ENCODE results near the gene KCNIP3.
"Not testable (repeated sequence)": the region's sequence is repeated elsewhere in the genome, so short reads cannot be mapped to it uniquely, and the experiment has no call there.

Gene KCNIP3

DNA sequence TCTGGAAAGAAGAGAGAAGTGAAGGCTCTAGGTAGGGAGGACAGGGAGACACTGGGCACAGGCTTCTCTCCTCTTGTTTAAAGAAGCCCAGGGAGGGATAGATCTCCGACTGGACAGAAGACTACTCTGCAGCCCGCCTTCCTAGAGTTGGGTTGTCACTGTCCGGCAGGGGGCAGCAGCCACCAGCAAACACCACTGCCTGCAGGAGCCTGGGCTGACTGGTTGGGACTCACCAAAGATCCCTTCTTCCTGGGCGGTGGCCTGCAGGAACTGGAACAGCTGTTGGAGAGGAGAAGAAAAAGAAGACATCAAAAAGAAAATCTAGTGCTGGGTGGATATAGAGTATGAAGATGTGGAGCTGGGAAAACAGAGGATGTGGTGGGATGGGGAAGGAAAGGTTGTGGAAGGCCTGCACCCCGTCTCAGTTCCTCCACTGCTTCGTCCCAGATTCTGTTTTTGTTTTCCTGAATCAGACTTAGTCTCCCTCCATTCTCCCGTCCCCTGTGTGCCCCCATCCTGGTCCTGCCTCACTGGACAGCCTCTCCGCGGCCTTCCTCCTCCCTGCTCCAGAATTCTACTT, 117.0 kb downstream of the KCNIP3 start:
- not testable (repeated sequence) for DNase-seq (ENCODE audit: low read depth); H3K4me3 ChIP-seq (ENCODE audit: low read length)
- TF ChIP-seq, protein P1, sequence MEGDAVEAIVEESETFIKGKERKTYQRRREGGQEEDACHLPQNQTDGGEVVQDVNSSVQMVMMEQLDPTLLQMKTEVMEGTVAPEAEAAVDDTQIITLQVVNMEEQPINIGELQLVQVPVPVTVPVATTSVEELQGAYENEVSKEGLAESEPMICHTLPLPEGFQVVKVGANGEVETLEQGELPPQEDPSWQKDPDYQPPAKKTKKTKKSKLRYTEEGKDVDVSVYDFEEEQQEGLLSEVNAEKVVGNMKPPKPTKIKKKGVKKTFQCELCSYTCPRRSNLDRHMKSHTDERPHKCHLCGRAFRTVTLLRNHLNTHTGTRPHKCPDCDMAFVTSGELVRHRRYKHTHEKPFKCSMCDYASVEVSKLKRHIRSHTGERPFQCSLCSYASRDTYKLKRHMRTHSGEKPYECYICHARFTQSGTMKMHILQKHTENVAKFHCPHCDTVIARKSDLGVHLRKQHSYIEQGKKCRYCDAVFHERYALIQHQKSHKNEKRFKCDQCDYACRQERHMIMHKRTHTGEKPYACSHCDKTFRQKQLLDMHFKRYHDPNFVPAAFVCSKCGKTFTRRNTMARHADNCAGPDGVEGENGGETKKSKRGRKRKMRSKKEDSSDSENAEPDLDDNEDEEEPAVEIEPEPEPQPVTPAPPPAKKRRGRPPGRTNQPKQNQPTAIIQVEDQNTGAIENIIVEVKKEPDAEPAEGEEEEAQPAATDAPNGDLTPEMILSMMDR (conservative IDR thresholded peaks at IDR 0.05; ENCODE audit: low read depth, low read length): peak; percentile 74

DNA sequence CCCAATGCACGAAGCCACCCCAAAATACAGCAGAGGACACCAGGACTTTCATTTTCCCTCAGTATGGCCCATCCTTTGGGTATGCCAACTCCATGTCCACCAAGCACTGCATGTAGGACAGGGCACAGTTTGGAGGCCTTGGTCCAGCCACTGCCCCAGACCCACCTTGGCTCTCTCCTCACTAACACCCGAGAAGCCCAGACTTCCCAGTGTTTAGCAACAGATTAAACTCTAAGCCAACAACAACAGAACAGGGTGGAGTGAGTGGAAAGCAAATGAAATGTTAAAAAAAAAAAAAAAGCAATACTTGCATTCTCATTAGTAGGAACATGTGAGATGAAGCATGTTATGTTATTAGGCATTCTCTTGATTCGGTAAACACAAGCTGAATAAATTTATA, 118.0 kb downstream of the KCNIP3 start:
- not testable (repeated sequence) for DNase-seq (ENCODE audit: low read depth); H3K4me3 ChIP-seq (ENCODE audit: low read length)

DNA sequence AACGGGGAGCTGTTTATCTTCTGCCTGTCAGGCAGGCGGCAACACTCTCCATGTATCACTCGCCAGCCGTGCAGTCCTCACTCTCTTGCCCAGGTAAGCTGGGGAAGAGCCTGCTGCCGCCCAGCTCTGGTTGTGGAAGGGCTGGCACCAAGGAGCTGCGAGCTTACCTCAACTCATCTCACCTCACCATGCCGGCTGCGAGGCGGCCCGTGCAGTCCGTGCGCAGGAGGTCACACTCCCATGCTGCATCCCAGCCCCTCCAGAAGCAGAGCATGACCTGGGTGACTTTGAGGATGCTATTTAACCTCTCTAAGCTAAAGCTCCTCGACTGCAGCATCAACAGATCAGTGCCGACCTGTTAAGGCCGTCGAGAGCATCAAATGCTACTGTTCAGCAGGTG, 118.4 kb downstream of the KCNIP3 start:
- not testable (repeated sequence) for DNase-seq (ENCODE audit: low read depth); H3K4me3 ChIP-seq (ENCODE audit: low read length)

DNA sequence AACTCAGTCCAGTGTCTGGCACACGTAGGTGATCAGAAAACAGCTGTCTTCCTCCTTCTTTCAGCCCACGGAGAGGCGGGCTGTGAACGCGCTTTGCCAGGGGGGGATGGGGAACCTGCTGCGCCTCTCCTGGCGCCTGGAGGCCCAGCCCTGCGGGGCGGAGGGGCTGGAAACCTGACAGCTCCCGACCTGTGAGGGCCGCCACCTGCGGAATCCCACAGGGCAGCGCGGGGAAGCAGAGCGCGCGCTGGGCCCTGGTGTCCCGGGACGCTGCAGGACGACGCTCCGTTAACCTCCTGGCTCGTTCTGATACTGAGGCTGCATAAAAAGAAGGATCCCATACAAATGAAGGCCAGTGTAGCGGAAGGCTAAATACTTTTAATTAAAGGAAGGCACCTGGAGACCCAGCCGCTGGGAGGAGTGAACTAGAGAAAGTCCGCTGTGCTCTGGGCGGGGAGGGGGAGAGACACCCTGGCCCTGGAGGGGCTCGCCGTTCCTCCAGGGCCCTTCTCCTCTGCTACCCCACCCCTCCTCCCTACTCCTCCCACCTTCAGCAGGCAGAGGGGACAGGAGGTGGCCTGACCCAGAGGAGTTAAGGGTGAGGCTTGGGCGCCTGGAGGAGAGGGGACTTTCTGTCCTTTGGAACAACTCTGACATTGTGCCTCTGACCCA, 130.2 kb downstream of the KCNIP3 start:
- DNase-seq (ENCODE audit: low read depth): not testable (repeated sequence)

DNA sequence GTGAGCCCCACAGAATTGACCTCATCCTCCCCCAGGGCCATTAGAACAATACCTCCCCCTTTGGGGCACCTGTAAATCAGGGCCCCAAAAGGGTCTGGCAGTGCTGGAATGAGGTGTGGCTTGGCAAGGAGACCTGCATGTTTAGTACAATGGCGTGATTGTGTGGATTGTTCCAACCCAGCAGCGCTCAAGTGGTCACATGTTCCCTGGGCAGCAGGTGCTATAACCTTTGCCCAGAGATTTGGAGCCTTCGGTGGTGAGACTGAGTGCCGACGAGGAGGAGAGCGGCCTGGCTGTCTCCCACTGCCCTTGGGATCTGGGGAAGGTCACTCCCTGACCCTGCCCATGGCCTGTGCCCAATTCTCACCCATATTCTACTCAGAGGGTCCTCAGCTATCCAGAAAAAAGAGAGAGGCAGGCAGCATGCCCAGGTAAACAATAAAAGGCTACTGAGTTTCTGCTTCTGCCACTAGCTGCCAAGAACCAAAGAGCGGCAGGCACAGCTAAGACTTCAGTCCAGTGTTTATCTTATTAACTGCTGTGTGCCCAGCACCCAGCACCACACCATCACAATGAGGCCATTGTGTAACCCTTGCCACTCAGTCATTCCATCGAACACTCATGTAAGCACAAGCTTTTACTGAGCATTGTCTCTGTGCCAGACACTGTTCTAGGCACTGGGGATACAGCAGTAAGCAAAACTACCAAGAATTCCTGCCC, 132.8 kb downstream of the KCNIP3 start:
- not testable (repeated sequence) for DNase-seq (ENCODE audit: low read depth); H3K4me3 ChIP-seq (ENCODE audit: low read length)

More for the DNA sequence above, 130.2 kb downstream of the KCNIP3 start:
- not testable (repeated sequence) for H3K4me3 ChIP-seq (ENCODE audit: low read length)

DNA sequence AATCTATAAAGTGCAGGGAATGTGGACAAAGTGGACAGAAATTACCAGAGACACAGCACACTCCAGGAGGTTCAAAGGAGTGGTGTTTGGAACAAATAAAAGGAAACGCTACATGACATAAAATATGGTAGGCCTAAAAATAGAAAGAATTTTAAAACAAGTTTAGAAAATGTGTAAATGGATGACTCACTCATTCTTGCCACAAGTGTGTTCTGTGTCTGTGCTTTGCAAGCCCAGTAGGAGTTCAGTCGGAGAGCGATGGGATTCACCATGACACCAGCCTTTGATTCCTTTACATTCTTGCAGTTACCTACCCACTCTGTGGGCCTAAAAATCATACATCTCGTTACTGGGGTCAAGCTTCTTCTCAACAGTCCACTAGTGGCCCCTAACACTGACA, 136.2 kb downstream of the KCNIP3 start:
- H3K4me3 ChIP-seq (ENCODE audit: low read length): not testable (repeated sequence)

DNA sequence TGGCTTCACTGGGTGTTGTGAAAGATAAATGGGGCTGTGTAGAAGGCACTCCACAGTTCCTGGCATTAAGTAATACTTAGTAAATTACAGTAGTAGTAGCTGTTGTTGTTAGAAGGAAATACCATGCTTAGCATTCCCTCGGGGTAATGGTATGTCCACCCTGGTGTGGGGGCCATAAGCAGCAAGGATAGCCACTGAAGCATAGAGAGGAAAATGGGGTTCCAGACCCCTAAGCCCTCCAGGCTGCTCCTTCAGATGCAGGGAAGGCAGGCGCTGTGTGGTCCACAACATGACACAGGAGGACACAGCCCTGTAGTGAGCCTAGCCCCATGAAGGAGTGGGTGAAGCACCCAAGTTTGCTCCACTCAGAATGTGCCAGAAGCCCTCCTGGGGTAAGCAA, 136.8 kb downstream of the KCNIP3 start:
- DNase-seq (ENCODE audit: low read depth); H3K4me3 ChIP-seq (ENCODE audit: low read length): not testable (repeated sequence)

More for the DNA sequence above, 136.2 kb downstream of the KCNIP3 start:
- not testable (repeated sequence) for DNase-seq (ENCODE audit: low read depth)

DNA sequence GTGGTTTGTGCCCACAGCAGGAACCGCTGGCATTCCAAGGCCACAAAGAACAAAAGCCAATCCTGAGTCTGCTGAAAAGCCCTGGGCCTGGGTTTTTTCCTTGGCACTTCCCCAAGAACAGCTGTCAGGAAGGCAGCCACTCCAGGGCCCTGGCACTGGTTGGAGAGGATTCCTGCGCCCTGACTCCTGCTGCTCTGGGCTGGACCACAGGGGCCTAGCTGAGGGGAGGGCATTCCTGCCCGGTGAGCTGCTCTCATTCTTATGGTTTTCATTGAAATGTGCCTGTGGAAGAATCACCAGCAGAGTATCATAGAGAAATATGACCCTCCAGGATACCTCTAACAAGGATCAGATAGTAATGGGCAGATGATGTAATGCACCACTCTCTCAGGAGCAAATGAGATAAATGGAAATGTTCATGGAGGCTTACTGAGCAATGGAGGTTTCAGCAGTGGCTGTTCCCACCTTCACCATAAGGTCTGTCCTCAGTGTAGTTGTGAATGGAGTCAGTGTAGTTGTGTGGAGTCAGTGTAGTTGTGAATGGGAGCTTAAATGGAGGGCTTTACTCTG, 137.4 kb downstream of the KCNIP3 start:
- not testable (repeated sequence) for H3K4me3 ChIP-seq (ENCODE audit: low read length); DNase-seq (ENCODE audit: low read depth)

DNA sequence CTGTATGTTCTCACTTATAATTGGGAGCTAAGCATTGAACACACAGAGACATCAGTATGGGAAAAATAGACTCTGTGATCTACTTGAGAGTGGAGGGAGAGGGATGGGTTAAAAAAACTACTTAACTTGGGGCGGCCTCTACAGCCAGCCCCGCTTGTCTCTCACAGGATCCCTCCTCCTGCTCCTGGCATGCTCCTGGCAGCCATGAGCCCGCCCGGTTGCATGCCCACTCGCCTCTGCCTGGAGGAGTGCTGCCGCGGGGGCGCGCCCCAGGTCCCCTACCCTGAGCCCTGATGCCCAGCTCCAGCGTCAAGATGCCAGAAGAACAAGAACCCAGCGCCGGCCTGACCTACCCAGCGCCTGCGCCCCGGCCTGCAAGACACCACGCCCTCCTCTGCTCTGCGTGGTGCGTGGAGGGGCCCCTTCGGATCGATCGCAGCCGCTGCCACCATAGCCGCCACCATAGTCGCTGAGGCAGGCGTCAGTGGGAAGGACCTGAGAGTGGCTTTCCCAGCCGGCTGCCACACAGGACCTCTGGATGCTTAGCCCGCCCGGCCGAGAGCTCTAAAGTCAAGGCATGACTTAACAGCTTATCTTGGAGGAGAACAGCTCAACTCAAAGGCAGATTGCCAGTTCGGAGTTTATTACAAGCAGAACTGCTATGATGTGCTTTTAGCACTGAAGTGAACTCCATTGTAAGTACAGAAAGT, 138.2 kb downstream of the KCNIP3 start:
- not testable (repeated sequence) for DNase-seq (ENCODE audit: low read depth); H3K4me3 ChIP-seq (ENCODE audit: low read length)
